ENCODE data around the gene CCND1. TPM values are rescaled to one million over a fixed set of nuclear protein-coding genes. Genes with fewer than 3 reads are reported as not detected.
A peak's percentile ranks its signal among the peaks of the same experiment; 100 is the strongest.

CCND1 gene
- total and polyA plus RNA-seq, 12 donors, result 11.4 to 292 (median 173) TPM

DNA sequence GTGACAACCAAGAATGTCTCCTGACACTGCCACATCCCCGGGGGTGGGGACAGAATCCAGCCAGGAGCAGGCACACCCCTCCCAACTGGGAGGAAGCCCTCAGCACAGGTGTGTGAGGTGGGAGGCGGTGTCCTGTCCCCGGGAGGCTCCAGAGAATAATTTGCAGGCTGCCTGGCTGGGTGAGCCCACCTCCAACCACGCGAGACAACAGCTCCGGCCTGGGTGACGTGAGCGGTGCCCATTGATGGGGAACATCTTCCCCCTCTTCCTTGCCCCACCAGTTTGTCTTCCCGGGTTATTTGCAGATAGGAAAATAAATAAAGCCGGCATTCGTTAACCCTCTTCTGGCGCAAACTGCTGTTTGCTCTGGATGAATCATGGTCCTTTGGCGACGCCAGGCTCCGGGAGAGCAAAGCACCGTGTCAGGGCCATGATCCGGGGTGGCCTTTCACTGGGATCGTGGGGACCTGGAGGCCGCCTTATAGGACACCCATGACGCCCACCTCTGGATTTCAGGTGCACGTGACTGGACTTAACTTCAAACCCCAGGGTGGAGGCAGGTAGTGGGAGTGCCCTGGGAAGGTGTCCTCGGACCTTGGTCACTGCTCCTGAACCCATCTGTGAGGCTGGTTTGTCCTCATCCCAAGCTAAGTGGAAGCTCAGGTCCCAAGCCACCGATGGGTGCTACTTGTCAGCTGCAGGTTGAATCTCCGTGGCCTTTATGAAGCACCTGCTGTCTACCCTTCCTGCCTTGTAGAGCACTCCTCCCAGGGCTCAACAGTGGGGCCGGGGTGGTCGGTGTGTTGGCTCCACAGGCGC is 13.9 kb downstream of the CCND1 start:
- peaks cover 0 to 50% (median 28%) of the 10 kb centered on the region in 9 donors for H3K36me3 ChIP-seq
- H3K4me3 ChIP-seq, result no peak overlapping the region
- intact Hi-C loops (cut with DNase I), result no loop called here
- H3K9me3 ChIP-seq, result no peaks in the 10 kb centered on the region
- H3K27me3 ChIP-seq, result no peaks in the 10 kb centered on the region
- H3K4me1 ChIP-seq, result peaks cover 0 to 27% (median 0%) of the 10 kb centered on the region in 9 donors
- peak in 3 of 8 donors; percentile 3 to 12 (median 5) for ATAC-seq
- H3K27ac ChIP-seq, result no peak overlapping the region
- 70 to 76% methylated on average over 27 of the region's 27 CpGs for WGBS, 2 donors
- TF ChIP-seq, protein P1, sequence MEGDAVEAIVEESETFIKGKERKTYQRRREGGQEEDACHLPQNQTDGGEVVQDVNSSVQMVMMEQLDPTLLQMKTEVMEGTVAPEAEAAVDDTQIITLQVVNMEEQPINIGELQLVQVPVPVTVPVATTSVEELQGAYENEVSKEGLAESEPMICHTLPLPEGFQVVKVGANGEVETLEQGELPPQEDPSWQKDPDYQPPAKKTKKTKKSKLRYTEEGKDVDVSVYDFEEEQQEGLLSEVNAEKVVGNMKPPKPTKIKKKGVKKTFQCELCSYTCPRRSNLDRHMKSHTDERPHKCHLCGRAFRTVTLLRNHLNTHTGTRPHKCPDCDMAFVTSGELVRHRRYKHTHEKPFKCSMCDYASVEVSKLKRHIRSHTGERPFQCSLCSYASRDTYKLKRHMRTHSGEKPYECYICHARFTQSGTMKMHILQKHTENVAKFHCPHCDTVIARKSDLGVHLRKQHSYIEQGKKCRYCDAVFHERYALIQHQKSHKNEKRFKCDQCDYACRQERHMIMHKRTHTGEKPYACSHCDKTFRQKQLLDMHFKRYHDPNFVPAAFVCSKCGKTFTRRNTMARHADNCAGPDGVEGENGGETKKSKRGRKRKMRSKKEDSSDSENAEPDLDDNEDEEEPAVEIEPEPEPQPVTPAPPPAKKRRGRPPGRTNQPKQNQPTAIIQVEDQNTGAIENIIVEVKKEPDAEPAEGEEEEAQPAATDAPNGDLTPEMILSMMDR (IDR thresholded peaks at IDR 0.05), result no peak
- no peak for DNase-seq

DNA sequence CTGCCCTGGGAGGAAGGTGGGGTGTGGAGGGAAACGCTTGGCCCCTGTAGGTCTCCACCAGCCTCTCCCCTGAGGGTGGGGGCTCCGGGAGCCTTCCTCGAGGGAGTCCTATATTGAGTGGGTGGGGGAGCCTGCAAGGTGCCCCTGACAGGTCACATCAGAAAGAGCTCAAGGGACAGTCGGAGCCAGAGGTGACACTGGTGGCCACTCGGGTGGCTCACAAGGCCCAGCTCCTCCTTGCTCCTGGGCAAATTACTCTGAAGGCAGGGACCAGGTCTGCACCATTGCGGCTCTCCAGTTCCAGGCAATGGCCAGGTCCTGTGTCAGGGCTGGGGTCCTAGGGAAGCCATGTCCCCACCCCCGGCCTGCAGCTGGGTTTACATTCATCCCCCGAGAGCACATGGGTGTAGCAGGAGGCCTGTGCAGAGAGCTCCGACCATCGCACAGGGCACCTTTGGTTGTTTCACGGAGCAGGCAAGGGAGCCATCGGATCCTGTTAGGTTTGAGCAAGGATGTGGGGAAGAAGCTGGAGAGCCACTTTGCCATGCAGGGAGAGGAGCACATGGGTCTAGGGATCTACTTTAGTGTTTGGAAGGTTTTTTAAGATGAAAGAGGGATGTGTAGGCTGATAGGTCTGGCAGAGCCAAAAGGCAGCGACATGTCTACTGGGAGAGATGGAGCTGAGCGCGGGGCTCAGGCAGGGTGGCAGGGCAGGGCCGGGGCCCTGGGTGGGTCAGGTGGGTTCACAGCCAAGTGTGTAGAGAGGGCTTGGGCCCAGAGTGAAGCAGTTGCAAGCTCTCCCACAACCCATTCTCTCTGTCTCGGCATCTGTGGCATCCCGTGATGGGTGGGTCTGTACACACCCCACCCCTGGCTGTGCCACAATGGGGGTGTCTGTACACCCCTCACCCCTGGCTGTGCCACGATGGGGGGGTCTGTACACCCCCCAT is 14.8 kb downstream of the CCND1 start:
- DNase-seq, result no peak
- intact Hi-C loops (cut with DNase I), result no loop called here

DNA sequence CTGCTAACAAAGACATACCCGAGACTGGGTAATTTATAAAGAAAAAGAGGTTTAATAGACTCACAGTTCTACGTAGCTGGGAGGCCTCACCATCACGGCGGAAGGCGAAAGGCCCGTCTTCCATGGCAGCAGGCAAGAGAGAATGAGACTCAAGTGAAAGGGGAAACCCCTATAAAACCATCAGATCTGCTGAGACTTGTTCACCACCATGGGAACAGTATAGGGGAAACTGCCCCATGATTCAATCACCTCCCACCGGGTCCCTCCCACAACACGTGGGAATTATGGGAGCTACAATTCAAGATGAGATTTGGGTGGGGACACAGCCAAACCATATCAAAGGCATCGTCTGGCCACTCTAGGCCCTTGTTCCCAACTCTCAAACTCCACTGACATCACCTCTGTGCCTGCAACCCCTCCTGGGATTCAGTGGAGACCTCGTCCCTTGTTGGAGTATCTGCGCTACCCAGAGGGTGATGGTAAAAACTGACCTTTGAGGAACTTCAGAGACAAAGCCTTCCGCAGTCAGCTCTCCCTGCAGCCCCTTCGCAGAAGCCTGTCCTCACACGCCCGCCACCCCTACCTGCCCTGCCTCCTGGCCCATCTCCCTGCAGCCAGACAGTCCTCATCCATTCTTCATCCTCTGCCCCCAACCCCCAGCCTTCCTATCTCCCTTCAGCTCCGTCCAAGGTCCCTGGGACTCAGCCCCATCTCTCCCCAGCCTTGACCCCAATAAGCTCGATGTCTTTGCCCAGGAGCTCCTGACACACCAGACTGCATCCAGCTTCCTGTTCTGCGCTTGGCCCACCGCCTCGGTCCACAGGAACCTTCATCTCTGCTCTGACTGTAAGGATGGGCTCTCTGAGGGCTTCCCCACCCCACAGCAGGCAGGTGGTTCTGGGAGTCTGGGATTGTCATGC is 15.8 kb downstream of the CCND1 start:
- TF ChIP-seq, protein P1 (IDR thresholded peaks at IDR 0.05), result no peak
- no peak for ATAC-seq
- WGBS, 2 donors, result 85 to 88% methylated on average over 20 of the region's 20 CpGs

More for the DNA sequence above, 14.8 kb downstream of the CCND1 start:
- peak in 3 of 8 donors; percentile 4 to 12 (median 11) for ATAC-seq
- Histone ChIP-seq H3K27me3 (no peaks in the 10 kb centered on the region), H3K4me1 (peaks cover 0 to 21% (median 0%) of the 10 kb centered on the region in 9 donors), H3K27ac (no peak overlapping the region), H3K4me3 (no peak overlapping the region), H3K36me3 (peaks cover 0 to 47% (median 27%) of the 10 kb centered on the region in 9 donors), H3K9me3 (no peaks in the 10 kb centered on the region)
- TF ChIP-seq, protein P1 (IDR thresholded peaks at IDR 0.05), result no peak
- 82 to 85% methylated on average over 19 of the region's 19 CpGs for WGBS, 2 donors

More for the DNA sequence above, 15.8 kb downstream of the CCND1 start:
- no peak overlapping the region for H3K4me3 ChIP-seq
- no peaks in the 10 kb centered on the region for H3K27me3 ChIP-seq
- DNase-seq, result no peak
- H3K4me1 ChIP-seq, result peaks cover 0 to 13% (median 0%) of the 10 kb centered on the region in 9 donors
- intact Hi-C loops (cut with DNase I), result no loop called here
- H3K9me3 ChIP-seq, result no peaks in the 10 kb centered on the region
- no peak overlapping the region for H3K27ac ChIP-seq
- peaks cover 0 to 42% (median 17%) of the 10 kb centered on the region in 9 donors for H3K36me3 ChIP-seq
